Upper lobe of right lung (tissue), 1 donor: Measurements from ENCODE around the gene INPP4B. TPM values are rescaled to one million over a fixed set of nuclear protein-coding genes. Genes with fewer than 3 reads are reported as not detected.

Experiments
- ATAC-seq: fragments of 200-7000 bp; cut with Tn5 transposase; one replicate; pipeline ENCODE4 v1.9.1; 2020; ENCODE audit warnings: mild to moderate bottlenecking, moderate library complexity
- DNase-seq: peaks from one replicate; pipeline ENCODE4 v3.0.0-alpha.2; 2020
- H3K27ac ChIP-seq: fragments of 200-600 bp; one replicate; pipeline ENCODE4 v1.8.0; 2022
- H3K27me3 ChIP-seq: fragments of 200-600 bp; one replicate; pipeline ENCODE4 v1.8.0; 2022; ENCODE audit warnings: mild to moderate bottlenecking
- H3K36me3 ChIP-seq: fragments of 200-600 bp; one replicate; pipeline ENCODE4 v1.8.0; 2022
- H3K4me1 ChIP-seq: fragments of 200-600 bp; one replicate; pipeline ENCODE4 v1.8.0; 2022
- H3K4me3 ChIP-seq: fragments of 200-600 bp; one replicate; pipeline ENCODE4 v1.8.0; 2022; ENCODE audit warnings: mild to moderate bottlenecking
- H3K9me3 ChIP-seq: fragments of 200-600 bp; one replicate; pipeline ENCODE4 v1.8.0; 2022
- intact Hi-C: fragments of 100-400 bp; cut with DNase I; formaldehyde crosslinking; loops from one replicate; pipeline ENCODE4 v1.11.0; 2022
- total RNA-seq: library from RNA; stranded (reverse); fragmentation: NEBNext Ultra II Directional; extraction: Animal tissue kit (Norgen Biotek cat#: 25700); gene quantifications from one replicate; pipeline ENCODE4 v1.2.1, GENCODE V29; 2021
- TF ChIP-seq, protein P1 (sequence below): fragments of 200-600 bp; IDR thresholded peaks from one replicate; pipeline ENCODE4 v1.8.0; 2022; ENCODE audit warnings: antibody characterized with exemption
- donor health status: DM: no; HTN: yes; CAD: no; lungs with severe emphysema.

INPP4B gene
- total RNA-seq, 1 donor from 2014 or later: 20.7 TPM

DNA sequence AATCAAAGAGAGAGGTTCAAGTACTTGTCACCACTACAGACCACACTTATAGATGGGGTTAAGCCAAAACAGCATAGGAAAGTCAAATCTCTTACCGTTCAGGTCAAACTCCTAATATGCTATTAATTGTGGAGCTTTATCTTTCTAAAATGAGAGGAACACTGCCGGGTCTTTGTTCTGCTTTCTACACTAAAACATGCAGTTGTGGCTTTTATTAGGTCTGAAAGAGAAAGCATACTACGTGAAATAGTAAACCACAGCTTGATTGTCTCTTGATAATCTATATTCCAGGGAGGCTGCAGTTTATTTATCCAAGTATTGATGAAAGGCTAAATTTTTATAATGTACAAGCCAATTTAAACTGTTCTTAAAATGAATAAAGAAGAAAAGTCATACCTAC, 12.3 kb upstream of the INPP4B start:
- ATAC-seq (no peak), DNase-seq (no peak)
- TF ChIP-seq, protein P1, sequence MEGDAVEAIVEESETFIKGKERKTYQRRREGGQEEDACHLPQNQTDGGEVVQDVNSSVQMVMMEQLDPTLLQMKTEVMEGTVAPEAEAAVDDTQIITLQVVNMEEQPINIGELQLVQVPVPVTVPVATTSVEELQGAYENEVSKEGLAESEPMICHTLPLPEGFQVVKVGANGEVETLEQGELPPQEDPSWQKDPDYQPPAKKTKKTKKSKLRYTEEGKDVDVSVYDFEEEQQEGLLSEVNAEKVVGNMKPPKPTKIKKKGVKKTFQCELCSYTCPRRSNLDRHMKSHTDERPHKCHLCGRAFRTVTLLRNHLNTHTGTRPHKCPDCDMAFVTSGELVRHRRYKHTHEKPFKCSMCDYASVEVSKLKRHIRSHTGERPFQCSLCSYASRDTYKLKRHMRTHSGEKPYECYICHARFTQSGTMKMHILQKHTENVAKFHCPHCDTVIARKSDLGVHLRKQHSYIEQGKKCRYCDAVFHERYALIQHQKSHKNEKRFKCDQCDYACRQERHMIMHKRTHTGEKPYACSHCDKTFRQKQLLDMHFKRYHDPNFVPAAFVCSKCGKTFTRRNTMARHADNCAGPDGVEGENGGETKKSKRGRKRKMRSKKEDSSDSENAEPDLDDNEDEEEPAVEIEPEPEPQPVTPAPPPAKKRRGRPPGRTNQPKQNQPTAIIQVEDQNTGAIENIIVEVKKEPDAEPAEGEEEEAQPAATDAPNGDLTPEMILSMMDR: no peak
- Histone ChIP-seq H3K36me3 (no peaks in the 10 kb centered on the region), H3K9me3 (no peaks in the 10 kb centered on the region), H3K27ac (no peak overlapping the region), H3K4me3 (no peak overlapping the region), H3K4me1 (no peaks in the 10 kb centered on the region), H3K27me3 (no peaks in the 10 kb centered on the region)
- intact Hi-C loops: no loop called here

DNA sequence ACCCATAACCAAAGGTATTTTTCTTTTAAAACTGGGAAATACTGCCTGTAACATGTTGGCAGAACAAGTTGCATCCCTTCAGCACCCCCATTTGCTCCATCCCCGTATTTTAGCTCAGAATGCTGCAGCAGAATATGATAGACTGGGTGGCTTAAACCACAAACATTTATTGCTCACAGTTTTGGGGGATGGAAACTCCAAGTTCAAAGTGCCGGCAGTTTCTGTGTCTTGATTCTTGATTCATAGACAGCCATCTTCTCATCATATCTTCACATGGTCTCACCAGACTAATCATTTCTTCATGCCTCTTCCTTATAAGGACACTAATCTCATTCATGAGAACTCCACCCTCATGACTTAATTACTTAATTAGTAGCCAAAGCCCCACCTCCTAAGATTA, 10.5 kb upstream of the INPP4B start:
- Histone ChIP-seq H3K4me3 (no peak overlapping the region), H3K4me1 (no peaks in the 10 kb centered on the region), H3K27ac (no peak overlapping the region), H3K27me3 (no peaks in the 10 kb centered on the region), H3K9me3 (no peaks in the 10 kb centered on the region), H3K36me3 (no peaks in the 10 kb centered on the region)
- TF ChIP-seq, protein P1: no peak
- DNase-seq (no peak), ATAC-seq (no peak)
- intact Hi-C loops: no loop called here

DNA sequence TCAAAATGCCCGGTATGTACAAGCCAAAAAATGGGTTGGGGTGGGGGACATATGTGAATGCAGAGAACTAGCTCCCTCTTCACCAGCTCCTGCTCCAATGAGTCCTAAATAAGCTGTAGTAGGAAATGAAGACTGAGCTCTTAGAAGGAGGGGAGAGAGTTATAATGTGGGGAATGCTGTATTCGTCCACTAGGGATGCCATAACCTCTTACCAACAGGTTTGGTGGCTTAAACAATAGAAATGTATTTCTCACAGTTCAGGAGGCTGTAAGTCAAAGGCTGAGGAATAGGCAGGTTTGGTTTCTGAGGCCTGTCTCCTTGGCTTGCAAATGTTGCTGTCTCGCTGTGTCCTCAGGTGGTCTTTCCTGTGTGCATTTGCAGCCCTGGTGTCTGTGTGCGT, 4.4 kb upstream of the INPP4B start:
- H3K4me3 ChIP-seq: no peak overlapping the region
- TF ChIP-seq, protein P1: no peak
- H3K4me1 ChIP-seq: peaks cover 5% of the 10 kb centered on the region
- DNase-seq (no peak), ATAC-seq (no peak)
- H3K27me3 ChIP-seq: peaks cover 15% of the 10 kb centered on the region
- intact Hi-C loops: no loop called here
- no peaks in the 10 kb centered on the region for H3K36me3 ChIP-seq
- H3K9me3 ChIP-seq: no peaks in the 10 kb centered on the region
- H3K27ac ChIP-seq: no peak overlapping the region

DNA sequence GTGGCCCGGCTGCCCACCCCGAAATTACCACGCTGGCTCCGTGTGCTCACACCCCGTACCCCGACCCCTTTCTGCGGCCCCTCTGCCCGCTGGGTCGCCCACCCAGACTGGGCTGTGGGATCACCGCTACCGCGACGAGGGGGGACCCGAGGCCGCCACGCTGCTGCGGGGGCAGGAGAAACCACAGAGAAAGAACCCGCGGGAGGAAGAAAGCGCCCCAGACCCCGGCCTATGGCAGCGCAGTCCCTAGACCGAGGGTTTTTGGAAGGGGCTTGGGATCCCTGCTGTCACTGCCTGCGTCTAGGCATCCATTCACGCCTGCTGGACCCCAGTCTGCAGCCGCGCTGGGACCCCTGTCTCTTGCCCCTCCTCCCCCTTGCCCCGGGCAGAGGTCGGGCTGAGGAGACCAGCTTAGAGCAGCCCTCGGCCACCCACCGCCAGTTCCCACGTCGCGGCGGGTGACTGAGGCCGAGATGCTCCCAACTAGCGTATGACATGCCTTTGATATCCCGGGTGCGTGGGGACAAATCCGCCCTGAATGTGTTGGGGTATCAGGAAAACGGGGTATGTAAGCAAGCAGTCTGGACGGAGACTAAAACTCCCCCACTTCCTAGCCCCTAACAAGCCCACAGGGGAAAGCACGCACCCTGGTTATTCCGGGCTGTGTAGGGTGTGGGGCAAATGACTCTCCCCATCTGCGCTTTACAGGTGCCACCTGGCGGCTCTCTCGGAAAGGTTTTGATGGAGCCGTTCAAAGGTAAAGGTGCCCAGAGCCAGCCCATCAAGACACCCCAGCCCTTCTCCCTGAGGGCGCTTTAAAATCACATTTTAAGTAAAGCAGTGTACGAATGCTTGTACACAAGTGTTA, 862 bp upstream of the INPP4B start:
- DNase-seq: no peak
- peak; percentile 77 for ATAC-seq
- Histone ChIP-seq H3K4me1 (peaks cover 5% of the 10 kb centered on the region), H3K36me3 (no peaks in the 10 kb centered on the region), H3K9me3 (no peaks in the 10 kb centered on the region), H3K4me3 (peak overlapping the region; percentile 58), H3K27me3 (peaks cover 21% of the 10 kb centered on the region), H3K27ac (peak overlapping the region; percentile 45)
- intact Hi-C loops: no loop called here
- TF ChIP-seq, protein P1: peak; percentile 37

DNA sequence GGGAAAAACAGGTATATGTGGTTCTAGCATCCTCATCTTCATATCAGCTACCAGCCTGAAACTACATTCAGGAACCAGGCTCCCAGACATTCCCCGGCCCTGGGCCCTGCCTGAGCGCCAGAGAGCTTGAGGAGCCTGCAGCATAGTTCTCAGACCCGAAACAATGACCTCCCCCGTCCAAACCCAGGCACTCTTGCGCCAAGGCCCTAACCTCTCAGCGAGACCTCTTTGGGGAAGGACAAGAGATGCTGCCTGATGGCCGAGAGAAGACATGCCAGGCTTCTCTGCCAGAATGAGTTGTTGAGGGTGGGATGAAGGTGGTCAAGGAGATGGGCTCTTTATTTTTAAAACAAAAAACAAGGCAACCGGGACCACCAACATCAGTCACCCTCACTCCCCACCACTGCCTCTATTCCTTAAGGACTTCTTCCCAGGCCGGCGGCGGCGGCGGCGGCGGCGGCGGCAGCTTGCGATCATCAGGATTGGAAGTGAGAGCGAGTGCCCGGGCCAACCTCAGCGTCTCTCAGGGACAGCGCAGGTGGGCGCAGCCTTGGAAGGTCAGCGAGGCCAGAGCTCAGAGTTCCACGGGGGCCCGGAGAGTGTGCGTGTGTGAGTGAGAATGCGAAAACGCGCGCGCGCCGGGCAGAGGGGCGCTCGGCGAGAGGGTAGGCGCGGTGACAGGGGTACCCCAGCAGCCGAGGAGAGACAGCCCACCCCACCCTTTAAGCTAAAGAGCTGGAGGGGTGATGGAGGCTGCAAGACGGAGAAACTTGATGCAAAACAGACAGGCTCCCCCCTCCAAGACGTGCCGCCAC, 601 bp downstream of the INPP4B start:
- Histone ChIP-seq H3K4me1 (peaks cover 5% of the 10 kb centered on the region), H3K36me3 (no peaks in the 10 kb centered on the region), H3K27ac (peak overlapping the region; percentile 45), H3K27me3 (peaks cover 21% of the 10 kb centered on the region), H3K4me3 (peak overlapping the region; percentile 58), H3K9me3 (no peaks in the 10 kb centered on the region)
- intact Hi-C loops: no loop called here
- DNase-seq (peak; percentile 59), ATAC-seq (peak; percentile 24)
- TF ChIP-seq, protein P1: no peak
